B cell (primary cell): ENCODE data around the gene ZDHHC18. TPM values are rescaled to one million over a fixed set of nuclear protein-coding genes. Genes with fewer than 3 reads are reported as not detected.
A peak's percentile ranks its signal among the peaks of the same experiment; 100 is the strongest.

Experiments
- ATAC-seq: fragments of 200-7000 bp; cut with Tn5 transposase; one replicate; pipeline ENCODE4 v1.10.0; 2021; ENCODE audit warnings: low read depth, mild to moderate bottlenecking, moderate number of reproducible peaks, moderate library complexity
- CTCF ChIA-PET: fragments of 350-600 bp; sonication (Branson Sonifier 250); formaldehyde crosslinking; loops from one replicate; lab custom pipeline; 2021; ENCODE audit warnings: antibody characterized with exemption, inconsistent platforms; lab: Charles Lee
- POLR2A ChIA-PET: fragments of 350-600 bp; sonication (Branson Sonifier 250); formaldehyde crosslinking; loops from one replicate; lab custom pipeline; 2021; ENCODE audit warnings: antibody characterized with exemption; lab: Charles Lee
- DNase-seq: peaks from one replicate; pipeline ENCODE4 v3.0.0; 2013
- H2AFZ ChIP-seq: 2 replicates; pipeline ENCODE4 v1.6.1; 2012; ENCODE audit warnings: mild to moderate bottlenecking, low read depth, low read length; ENCODE audit not compliant: insufficient read depth, poor library complexity, severe bottlenecking
- H3K27ac ChIP-seq, 2 donors: 1 replicate in 1 of 2; 2 replicates in 1 of 2; pipeline ENCODE4 v1.5.1; 2012 to 2013; ENCODE audit warnings: low read length in 2 of 2, mild to moderate bottlenecking in 2 of 2, moderate library complexity in 1 of 2
- H3K27me3 ChIP-seq, 4 experiments: fragments of 200-600 bp in 1 of 4; sonication (generic) in 1 of 4; replicated peaks in 1 of 4; 1 replicate in 2 of 4; 2 replicates in 2 of 4; pipeline versions ENCODE4 v1.6.1 to v1.7.0; 2013 to 2016; ENCODE audit warnings: low read length in 3 of 4, mild to moderate bottlenecking in 2 of 4, mixed read lengths in 1 of 4, moderate library complexity in 1 of 4; ENCODE audit not compliant: insufficient read depth in 4 of 4, control insufficient read depth in 3 of 4; ENCODE audit errors: control extremely low read depth in 1 of 4
- H3K36me3 ChIP-seq, 2 experiments: replicated peaks in 1 of 2; 1 replicate in 1 of 2; 2 replicates in 1 of 2; pipeline versions ENCODE4 v1.6.1 to v1.7.1; 2013; ENCODE audit warnings: low read length in 1 of 2; ENCODE audit not compliant: insufficient read depth in 2 of 2, control insufficient read depth in 1 of 2; ENCODE audit errors: control extremely low read depth in 1 of 2, extremely low read depth in 1 of 2
- H3K4me1 ChIP-seq, 2 donors: fragments of 200-600 bp in 1 of 2; sonication (generic) in 1 of 2; 1 replicate in 1 of 2; 2 replicates in 1 of 2; pipeline versions ENCODE4 v1.5.1 to v1.6.1; 2013 to 2017; ENCODE audit warnings: low read length in 2 of 2; ENCODE audit not compliant: control insufficient read depth in 2 of 2, insufficient read depth in 2 of 2
- H3K4me2 ChIP-seq: replicated peaks from 2 replicates; pipeline ENCODE3; 2012; ENCODE audit warnings: mild to moderate bottlenecking, low read depth, low read length; ENCODE audit not compliant: poor library complexity, severe bottlenecking
- H3K4me3 ChIP-seq, 5 experiments: fragments of 200-600 bp in 1 of 5; sonication (generic) in 1 of 5; 1 replicate in 3 of 5; 2 replicates in 2 of 5; pipeline versions ENCODE4 v1.5.1 to v1.7.0; 2011 to 2016; ENCODE audit warnings: low read length in 4 of 5, mild to moderate bottlenecking in 4 of 5, low read depth in 2 of 5, control low read depth in 1 of 5, moderate library complexity in 1 of 5; ENCODE audit not compliant: insufficient read depth in 1 of 5; ENCODE audit errors: control extremely low read depth in 1 of 5, extremely low read depth in 1 of 5
- H3K79me2 ChIP-seq: fragments of 200-600 bp; sonication (generic); one replicate; pipeline ENCODE4 v1.6.0; 2016; ENCODE audit warnings: low read length; ENCODE audit not compliant: control insufficient read depth, insufficient read depth
- H3K9ac ChIP-seq: fragments of 200-600 bp; sonication (generic); 2 replicates; pipeline ENCODE4 v1.6.1; 2017; ENCODE audit warnings: mild to moderate bottlenecking, low read length, moderate library complexity
- H3K9me3 ChIP-seq, 3 donors: one replicate each; pipeline versions ENCODE4 v1.6.1 to v1.7.1; 2013; ENCODE audit warnings: low read length in 2 of 3; ENCODE audit not compliant: control insufficient read depth in 2 of 3, insufficient read depth in 1 of 3; ENCODE audit errors: control extremely low read depth in 1 of 3
- H4K20me1 ChIP-seq: 2 replicates; pipeline ENCODE4 v1.6.0; 2012; ENCODE audit warnings: mild to moderate bottlenecking, low read length; ENCODE audit not compliant: insufficient read depth, control insufficient read depth, poor library complexity, severe bottlenecking
- H3K27ac Mint-ChIP-seq: one replicate; pipeline ENCODE4 v1.8.0; 2021; ENCODE audit warnings: mixed read lengths
- H3K27me3 Mint-ChIP-seq: one replicate; pipeline ENCODE4 v1.8.0; 2021; ENCODE audit warnings: mixed read lengths
- H3K4me1 Mint-ChIP-seq: one replicate; pipeline ENCODE4 v1.8.0; 2021; ENCODE audit warnings: mixed read lengths
- H3K4me3 Mint-ChIP-seq: one replicate; pipeline ENCODE4 v1.8.0; 2021; ENCODE audit warnings: mixed read lengths
- H3K9me3 Mint-ChIP-seq: one replicate; pipeline ENCODE4 v1.8.0; 2022; ENCODE audit warnings: mixed read lengths; ENCODE audit not compliant: insufficient read depth
- CTCF ChIP-seq: fragments of 200-600 bp; IDR thresholded peaks from one replicate; pipeline ENCODE4 v1.8.0; 2022; ENCODE audit warnings: antibody characterized with exemption, mild to moderate bottlenecking
- EZH2 ChIP-seq: IDR thresholded peaks from 2 replicates; pipeline ENCODE4 v1.6.1; 2012; ENCODE audit warnings: borderline replicate concordance, low read depth, mild to moderate bottlenecking, moderate library complexity, low read length; ENCODE audit not compliant: insufficient read depth, poor library complexity, severe bottlenecking
- WGBS: methylation state at CpG from one replicate; pipeline ENCODE4 v1.1.5; 2013; ENCODE audit warnings: missing lambda C conversion rate; ENCODE audit not compliant: insufficient coverage; 5-methylcytosine and 5-hydroxymethylcytosine counted together
- intact Hi-C: fragments of 100-400 bp; cut with micrococcal nuclease; formaldehyde crosslinking; loops from one replicate; pipeline ENCODE4 v1.10.0; 2022
- polyA plus RNA-seq: library from polyadenylated mRNA; depleted of rRNA; stranded (reverse); fragments of >200 nt; gene quantifications from 2 replicates; pipeline ENCODE4 v1.2.3, GENCODE V29; 2012
- total RNA-seq, 2 donors: library from RNA; stranded (reverse); fragments of 120-200 nt in 1 of 2; gene quantifications; 1 replicate in 1 of 2; 2 replicates in 1 of 2; pipeline versions ENCODE4 v1.2.3 to v1.2.4, GENCODE V29; 2013 to 2022

The ZDHHC18 gene
- total and polyA plus RNA-seq, 2 donors (not counting 1 experiment from before 2014, with no cell fraction given) = 25.8 to 30.8 TPM

- H3K4me1 ChIP-seq = peaks cover 30 to 44% of the 10 kb centered on the region in 2 donors
- no peak for DNase-seq
- ChIA-PET POLR2A (interaction anchor here (0.5 to 5.8 kb wide), 13 partner anchors 8 to 287 kb away, joined by 3 to 50 read pairs (median 6); partner anchors contain the start of gene ARID1A), CTCF (interaction anchor here (0.7 to 10.1 kb wide), 12 partner anchors 23 to 249 kb away, joined by 3 to 479 read pairs (median 30); partner anchors contain the start of gene ARID1A)
- H3K36me3 ChIP-seq = peaks cover 0 to 9% of the 10 kb centered on the region in 2 experiments
- H4K20me1 ChIP-seq = no peaks in the 10 kb centered on the region
- peaks cover 26% of the 10 kb centered on the region for H3K79me2 ChIP-seq
- H2AFZ ChIP-seq = peak overlapping the region; percentile 94
- H3K9ac ChIP-seq = peak overlapping the region; percentile 85
- WGBS = 0% methylated on average over 8 of the region's 11 CpGs
- no peaks in the 10 kb centered on the region for H3K9me3 ChIP-seq
- H3K27ac Mint-ChIP-seq = peak overlapping the region; percentile 99
- peak overlapping the region; percentile 95 for H3K4me2 ChIP-seq
- no peaks in the 10 kb centered on the region for H3K27me3 ChIP-seq
- peak overlapping the region; percentile 75 to 94 (median 91) for H3K4me3 ChIP-seq
- H3K27ac ChIP-seq = peak overlapping the region; percentile 82 to 86
- peak; percentile 32 for ATAC-seq
- H3K4me3 Mint-ChIP-seq = peak overlapping the region; percentile 91
- H3K4me1 Mint-ChIP-seq = peaks cover 48% of the 10 kb centered on the region
- intact Hi-C loops = loop anchor here (1.0 to 5.0 kb wide), 3 partner anchors 43 to 675 kb away; partner anchors contain the start of gene PDIK1L
- no peaks in the 10 kb centered on the region for H3K9me3 Mint-ChIP-seq
- no peaks in the 10 kb centered on the region for H3K27me3 Mint-ChIP-seq
- no peak for TF ChIP-seq CTCF
- TF ChIP-seq EZH2 = no peak
Observed at GRCh38 chr1:26787381-26787705, 39.1 kb upstream of the ZDHHC18 start.
